HUES6 (cell line): ENCODE measurements around the gene EEF1AKMT3.

Experiments
- H3K27ac ChIP-seq: 2 replicates; pipeline ENCODE4 v1.7.0; 2013; ENCODE audit warnings: low read depth, mild to moderate bottlenecking, low read length, inconsistent platforms
- H3K27me3 ChIP-seq: 2 replicates; pipeline ENCODE4 v1.6.1; 2013; ENCODE audit warnings: low read length; ENCODE audit not compliant: control insufficient read depth, insufficient read depth
- H3K36me3 ChIP-seq: 2 replicates; pipeline ENCODE4 v1.6.1; 2013; ENCODE audit warnings: low read length; ENCODE audit not compliant: control insufficient read depth, insufficient read depth
- H3K4me1 ChIP-seq: 2 replicates; pipeline ENCODE4 v1.6.1; 2013; ENCODE audit warnings: low read length; ENCODE audit not compliant: control insufficient read depth, insufficient read depth
- H3K4me3 ChIP-seq: 2 replicates; pipeline ENCODE4 v1.5.1; 2013; ENCODE audit warnings: low read depth, low read length
- H3K9ac ChIP-seq: one replicate; pipeline ENCODE4 v1.6.1; 2013; ENCODE audit warnings: mild to moderate bottlenecking, low read length
- H3K9me3 ChIP-seq: 2 replicates; pipeline ENCODE4 v1.6.1; 2013; ENCODE audit warnings: low read depth, low read length; ENCODE audit not compliant: control insufficient read depth, insufficient read depth

The EEF1AKMT3 gene

DNA sequence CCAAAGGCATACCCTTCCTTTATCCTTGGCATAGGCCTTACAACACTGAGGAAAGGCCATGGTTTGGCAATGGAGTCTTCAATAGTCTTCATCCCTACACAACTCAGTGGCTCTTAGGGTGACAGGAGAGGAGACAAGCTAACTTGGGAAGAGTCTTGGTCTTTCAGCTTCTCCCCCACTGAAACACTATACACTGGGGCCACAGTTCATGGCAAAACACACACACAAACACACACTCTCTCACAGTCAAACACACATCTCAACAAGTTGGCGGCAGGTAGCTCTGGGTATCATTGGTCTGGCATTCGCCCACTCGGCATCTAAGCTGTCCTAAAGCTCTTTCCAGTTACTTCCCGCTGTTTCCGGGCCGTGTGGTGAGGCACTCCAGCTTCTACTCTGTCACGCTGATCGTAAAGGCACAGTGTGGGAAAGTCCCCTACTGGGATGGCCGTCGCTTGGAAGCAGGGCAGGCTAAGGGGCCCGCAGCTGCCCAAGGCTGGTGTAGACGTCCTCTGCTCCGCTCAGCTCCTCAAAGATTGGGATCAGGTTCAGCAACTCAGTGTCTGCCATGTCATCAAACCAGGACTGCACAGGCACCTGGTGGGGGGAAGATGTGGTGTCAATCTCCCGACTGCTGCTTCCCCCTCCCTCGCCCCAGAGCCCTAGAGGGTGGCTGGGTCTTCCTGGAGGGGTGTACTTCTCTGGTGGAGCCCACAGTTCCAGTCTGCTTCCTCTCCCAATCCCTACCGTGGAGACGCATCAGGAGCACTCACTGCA is 50.9 kb downstream of the EEF1AKMT3 start:
- Histone ChIP-seq H3K4me1 (no peaks in the 10 kb centered on the region; the same call in 1 of the 2 replicates), H3K36me3 (peaks cover 77% of the 10 kb centered on the region), H3K27ac (no peak overlapping the region), H3K9me3 (no peaks in the 10 kb centered on the region), H3K4me3 (no peak overlapping the region), H3K9ac (no peak overlapping the region), H3K27me3 (no peaks in the 10 kb centered on the region)

DNA sequence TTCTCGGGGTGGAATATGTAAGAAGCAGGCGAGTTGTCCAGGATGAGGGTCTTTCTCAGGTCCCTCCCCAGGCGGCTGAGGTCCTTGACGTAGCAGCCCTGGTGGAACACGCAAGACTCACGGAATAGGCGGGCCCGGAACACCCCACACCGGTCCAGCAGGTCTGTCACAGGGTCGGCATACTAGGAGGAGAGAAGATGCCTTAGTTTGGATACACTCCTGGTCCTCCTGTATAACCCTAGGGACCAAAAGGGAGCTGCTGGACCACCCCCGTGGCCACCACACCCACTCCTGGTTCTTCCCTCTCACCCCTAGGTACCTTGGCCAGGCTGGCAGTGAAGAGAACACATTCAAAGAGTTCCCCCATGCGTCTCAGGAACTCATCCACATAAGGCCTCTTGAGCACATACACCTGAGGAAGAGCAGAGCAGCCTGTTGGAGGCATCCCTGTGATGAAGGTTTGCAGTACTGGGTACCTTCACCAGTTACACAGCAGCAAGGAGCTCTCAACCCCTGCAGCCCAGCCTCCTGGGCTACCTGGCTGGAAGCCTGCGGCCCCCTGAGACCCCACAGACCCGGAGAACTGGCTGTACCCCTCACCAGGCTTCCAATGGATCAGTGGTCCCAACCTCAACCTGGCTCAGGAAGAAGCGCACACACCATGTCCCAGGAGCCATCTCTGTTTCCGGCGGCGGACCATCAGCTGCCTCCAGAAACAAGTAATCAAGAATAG is 51.7 kb downstream of the EEF1AKMT3 start:
- Histone ChIP-seq H3K9me3 (no peaks in the 10 kb centered on the region), H3K9ac (no peak overlapping the region), H3K27ac (no peak overlapping the region), H3K4me1 (no peaks in the 10 kb centered on the region), H3K36me3 (peaks cover 85% of the 10 kb centered on the region), H3K27me3 (no peaks in the 10 kb centered on the region), H3K4me3 (no peak overlapping the region)

DNA sequence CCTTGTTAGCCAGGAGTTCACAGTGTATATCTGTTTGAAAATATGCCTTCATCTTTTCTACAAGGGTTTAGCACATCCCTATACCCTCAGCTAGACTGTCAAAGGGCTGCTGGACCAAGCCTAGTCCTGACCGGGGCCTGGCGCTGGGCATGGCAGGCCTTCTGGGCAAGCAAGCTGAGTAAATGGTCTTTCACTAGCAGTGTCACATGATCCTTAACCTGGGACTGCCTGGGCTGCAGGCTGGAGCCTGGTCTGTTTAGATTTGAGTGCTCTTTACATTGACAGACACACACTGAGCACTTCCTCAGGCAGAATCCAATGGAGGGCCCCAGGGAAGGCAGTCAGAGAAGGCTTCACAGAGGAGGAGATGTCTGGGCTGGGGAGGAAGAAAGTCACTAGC is 53.0 kb downstream of the EEF1AKMT3 start:
- H3K4me3 ChIP-seq: no peak overlapping the region
- peaks cover 88% of the 10 kb centered on the region for H3K36me3 ChIP-seq
- H3K9ac ChIP-seq: no peak overlapping the region
- no peaks in the 10 kb centered on the region for H3K27me3 ChIP-seq
- H3K4me1 ChIP-seq: no peaks in the 10 kb centered on the region
- H3K9me3 ChIP-seq: no peaks in the 10 kb centered on the region
- H3K27ac ChIP-seq: no peak overlapping the region

DNA sequence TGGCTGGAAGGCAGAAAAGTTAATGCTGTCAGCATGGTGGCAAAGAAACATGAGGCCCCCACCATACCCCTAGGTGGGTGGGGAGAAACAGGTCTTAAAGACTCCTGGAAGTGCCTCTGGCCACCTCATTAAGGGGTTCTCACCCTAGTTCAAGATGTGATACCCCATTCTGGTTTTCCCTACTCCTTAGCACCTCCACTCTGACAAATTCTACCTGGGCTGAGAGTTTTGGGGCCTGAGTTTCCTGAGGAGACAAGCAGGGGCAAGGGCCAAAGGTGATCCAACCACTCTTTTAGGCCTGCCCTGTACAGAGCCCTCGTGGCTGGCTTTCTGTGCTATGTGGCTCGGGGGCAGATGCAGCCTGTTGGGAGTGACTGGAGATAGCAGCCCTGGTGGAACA is 54.0 kb downstream of the EEF1AKMT3 start:
- Histone ChIP-seq H3K27ac (no peak overlapping the region), H3K27me3 (no peaks in the 10 kb centered on the region), H3K9me3 (no peaks in the 10 kb centered on the region), H3K9ac (no peak overlapping the region), H3K4me3 (no peak overlapping the region), H3K4me1 (no peaks in the 10 kb centered on the region), H3K36me3 (peaks cover 83% of the 10 kb centered on the region)

DNA sequence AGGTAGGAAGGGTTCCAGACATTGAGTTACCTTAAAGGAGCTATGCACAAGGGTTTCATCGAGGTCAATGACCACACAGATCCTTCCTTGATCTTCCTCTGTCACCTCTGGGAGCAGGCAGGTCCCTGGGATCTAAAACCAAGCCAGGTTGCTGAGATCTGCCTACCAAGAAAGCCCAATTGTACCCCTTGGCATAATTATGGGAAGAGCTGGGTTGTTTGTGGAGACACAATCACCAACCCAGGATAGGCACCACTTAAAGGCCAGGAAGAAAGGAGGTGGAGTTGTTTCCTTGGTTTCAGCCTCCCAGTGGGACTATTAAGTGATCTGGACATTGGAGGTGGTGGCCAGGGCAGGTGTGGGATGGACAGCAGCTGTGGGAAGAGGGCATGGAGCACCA is 54.6 kb downstream of the EEF1AKMT3 start:
- Histone ChIP-seq H3K9ac (no peak overlapping the region), H3K4me3 (no peak overlapping the region), H3K36me3 (peaks cover 78% of the 10 kb centered on the region)

DNA sequence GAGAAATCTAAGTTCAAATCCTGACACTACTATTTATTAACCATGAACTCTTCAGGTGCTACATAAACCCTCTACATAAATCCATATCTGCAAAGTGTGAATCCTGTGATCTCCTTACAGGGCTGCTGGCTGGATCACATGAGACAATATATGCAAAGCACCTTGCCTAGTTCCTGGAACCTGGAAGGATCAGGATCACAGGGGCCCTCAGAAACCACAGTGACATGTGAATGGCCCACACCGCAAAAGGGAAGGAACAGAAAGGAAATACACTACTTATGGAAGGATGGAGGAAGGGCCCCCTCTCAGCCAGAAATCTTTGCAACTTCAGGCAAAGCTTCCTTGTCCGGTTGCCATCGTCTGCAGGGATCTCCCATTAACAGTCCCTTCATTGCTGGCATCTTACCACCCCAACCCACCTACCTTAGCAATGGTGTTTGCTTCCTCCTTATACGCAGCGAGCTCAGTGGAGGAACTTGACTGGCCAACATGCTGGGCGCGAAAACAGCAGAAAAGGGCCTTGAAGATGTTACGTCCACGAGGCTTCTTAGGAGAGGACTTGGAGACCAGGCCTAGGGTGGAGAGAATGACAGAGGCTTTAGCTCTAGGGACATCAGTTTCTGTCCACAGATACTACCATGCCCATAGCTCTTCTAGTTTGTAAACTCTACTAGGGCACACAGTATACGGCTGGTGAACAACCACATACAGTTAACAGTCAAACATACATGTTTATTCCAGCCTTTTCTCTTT is 56.8 kb downstream of the EEF1AKMT3 start:
- H3K9ac ChIP-seq: no peak overlapping the region
- no peaks in the 10 kb centered on the region for H3K9me3 ChIP-seq
- no peak overlapping the region for H3K4me3 ChIP-seq
- no peak overlapping the region for H3K27ac ChIP-seq
- H3K36me3 ChIP-seq: peaks cover 56% of the 10 kb centered on the region
- peaks cover 21% of the 10 kb centered on the region for H3K4me1 ChIP-seq
- H3K27me3 ChIP-seq: no peaks in the 10 kb centered on the region

More for the DNA sequence above, 54.6 kb downstream of the EEF1AKMT3 start:
- peaks cover 5% of the 10 kb centered on the region for H3K4me1 ChIP-seq
- no peaks in the 10 kb centered on the region for H3K27me3 ChIP-seq
- H3K27ac ChIP-seq: no peak overlapping the region
- H3K9me3 ChIP-seq: no peaks in the 10 kb centered on the region

DNA sequence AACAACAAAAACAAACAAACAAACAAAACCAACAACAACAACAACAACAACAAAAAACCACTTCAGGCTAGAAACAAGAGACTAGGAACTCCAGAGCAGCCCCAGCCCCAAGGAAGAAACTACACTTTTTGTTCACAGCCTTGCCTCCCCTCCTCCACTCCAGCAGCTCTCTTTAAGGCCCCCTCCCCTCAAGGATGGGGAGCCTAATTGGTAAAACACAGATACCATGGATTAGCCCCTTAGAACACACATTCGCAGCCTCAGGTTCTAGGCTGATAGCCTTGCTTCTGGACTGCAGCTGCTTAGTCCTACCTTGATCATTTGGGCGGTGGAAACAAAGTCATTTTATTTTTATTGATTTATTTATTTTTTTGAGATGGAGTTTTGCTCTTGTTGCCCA is 58.0 kb downstream of the EEF1AKMT3 start:
- Histone ChIP-seq H3K9me3 (no peaks in the 10 kb centered on the region), H3K27ac (no peak overlapping the region), H3K27me3 (no peaks in the 10 kb centered on the region), H3K4me3 (no peak overlapping the region), H3K9ac (no peak overlapping the region), H3K36me3 (peaks cover 44% of the 10 kb centered on the region), H3K4me1 (peaks cover 29% of the 10 kb centered on the region)
